NCI-H524 treated with DMSO at 0.1 percent for 48 hours (cell line): ENCODE measurements around the gene ZNF823.
"Not testable (repeated sequence)": the region's sequence is repeated elsewhere in the genome, so short reads cannot be mapped to it uniquely, and the experiment has no call there.

ENCODE experiments used
- DNase-seq: peaks from one replicate; lab custom pipeline; 2025; lab: John Stamatoyannopoulos, UW

The ZNF823 gene

DNA sequence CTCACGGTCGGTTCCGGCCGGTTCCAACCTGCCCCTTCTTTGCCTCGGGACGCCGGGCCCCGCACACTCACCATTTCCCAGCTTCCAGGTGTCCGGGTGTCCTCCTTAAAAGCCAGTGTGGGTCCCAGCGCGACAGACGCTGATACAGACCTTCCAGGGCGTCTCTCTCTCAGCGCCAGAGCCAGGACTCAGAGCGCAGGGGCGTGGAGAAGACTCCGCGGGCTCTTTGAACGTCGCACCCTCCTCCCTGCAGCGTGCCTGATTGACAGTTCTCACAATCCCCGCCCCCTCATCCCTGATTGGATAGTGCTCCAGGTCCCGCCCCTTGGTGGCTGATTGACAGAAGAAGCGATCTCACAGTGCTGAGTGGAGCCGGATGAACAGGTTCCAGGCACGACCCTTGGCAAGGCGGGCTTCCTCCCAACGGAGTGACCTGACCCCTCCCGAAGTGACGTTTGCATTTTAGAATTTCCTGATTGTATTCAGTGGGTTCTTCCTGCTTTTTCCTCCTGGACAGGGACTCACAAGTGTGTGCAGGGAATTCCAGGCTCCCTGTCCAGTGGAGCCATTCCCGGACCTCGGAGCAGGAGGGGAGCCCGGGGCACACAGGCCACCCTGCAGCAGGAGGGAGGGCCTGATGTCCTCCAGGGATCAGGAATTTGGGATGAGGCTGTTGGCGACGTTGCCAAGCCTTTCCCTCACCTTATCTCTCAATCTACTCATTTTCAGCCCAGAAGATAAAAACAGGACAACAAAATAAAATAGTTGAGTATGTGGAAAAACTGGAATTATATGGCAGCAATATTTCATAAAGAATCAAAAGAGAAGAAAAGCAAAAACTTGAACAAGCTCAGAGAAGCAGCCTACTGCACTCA is at the start of gene ZNF823:
Gene ZNF823, minus strand, starts transcription at position 201 of the 875 bp plus-strand sequence. Its CDS starts 127 bp downstream, at position 74.
- DNase-seq = peak; percentile 96

DNA sequence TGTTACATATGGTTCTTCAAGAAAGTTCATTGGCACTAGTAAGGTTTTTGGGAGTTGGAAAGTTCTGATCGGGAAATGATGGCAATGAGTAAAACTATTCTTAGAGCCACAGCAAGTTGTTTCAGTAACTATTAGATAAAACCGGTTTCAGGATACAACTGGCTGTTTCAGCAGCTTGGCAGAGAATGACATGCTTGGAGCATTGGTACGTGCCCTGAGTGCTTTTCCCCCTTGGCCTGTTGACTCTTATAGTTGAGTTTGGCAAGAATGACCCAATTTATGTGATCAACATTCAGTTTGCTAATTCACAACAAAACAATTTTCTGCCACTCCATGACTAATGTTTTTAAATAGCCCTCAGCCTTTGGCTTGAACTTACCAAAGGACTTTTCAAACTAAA is 48.8 kb upstream of the ZNF823 start:
- DNase-seq = no peak

DNA sequence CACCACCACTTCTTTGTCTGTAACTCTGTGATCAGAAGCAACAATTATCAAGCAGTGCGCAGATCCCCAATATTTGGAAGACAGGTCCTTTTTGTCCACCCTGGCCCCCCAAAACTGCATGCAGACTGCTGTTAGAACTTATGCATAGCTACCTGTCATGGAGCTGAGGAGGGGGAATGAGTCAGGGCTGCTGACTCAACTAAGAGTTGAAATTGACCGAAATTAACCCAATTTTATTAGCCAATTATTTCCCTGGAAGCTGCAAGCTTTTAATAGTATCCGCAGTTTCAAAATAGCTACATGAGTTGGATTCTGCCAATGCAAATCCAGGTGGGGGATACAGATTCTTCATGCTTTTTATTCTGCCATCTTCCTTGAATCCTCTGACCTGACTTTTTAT is 45.6 kb upstream of the ZNF823 start:
- no peak for DNase-seq

DNA sequence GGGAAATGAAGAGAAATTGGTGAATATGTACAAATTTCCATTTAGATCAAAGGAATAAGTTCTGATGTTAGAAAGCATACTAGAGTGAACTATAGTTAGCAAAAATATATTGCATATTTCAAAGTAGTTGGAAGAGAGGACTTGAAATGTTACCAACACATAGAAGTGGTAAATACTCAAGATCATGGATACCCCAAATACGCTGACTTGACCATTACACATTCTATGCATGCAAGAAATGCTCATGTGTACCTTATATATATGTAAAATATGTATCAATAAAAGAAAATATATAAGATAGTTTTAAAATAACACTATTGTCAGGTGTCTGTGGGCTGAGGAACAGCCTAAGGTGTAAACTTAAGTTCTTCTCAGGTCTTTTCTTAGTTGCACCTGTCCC is 45.0 kb upstream of the ZNF823 start:
- no peak for DNase-seq

DNA sequence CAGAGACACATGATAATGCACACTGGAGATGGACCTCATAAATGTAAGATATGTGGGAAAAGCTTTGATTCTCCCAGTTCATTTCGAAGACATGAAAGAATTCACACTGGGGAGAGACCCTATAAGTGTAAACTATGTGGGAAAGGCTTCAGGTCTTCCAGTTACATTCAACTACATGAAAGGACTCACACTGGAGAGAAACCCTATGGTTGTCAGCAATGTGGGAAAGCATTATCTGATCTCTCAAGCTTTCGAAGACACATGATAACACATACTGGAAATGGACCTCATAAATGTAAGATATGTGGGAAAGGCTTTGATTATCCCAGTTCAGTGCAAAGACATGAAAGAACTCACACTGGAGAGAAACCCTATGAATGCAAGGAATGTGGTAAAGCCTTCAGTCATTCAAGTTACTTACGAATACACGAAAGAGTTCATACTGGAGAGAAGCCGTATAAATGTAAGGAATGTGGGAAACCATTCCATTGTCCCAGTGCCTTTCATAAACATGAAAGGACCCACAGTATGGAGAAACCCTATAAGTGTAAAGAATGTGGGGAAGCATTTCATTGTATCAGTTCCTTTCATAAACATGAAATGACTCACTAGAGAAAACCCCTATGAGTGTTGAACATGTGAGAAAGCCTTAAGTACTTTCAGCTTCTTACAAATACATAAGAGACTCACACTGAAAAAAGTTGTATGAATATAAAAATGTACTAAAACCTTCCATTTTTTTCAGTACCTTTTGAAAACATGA is 42.7 kb upstream of the ZNF823 start:
- DNase-seq = no peak

DNA sequence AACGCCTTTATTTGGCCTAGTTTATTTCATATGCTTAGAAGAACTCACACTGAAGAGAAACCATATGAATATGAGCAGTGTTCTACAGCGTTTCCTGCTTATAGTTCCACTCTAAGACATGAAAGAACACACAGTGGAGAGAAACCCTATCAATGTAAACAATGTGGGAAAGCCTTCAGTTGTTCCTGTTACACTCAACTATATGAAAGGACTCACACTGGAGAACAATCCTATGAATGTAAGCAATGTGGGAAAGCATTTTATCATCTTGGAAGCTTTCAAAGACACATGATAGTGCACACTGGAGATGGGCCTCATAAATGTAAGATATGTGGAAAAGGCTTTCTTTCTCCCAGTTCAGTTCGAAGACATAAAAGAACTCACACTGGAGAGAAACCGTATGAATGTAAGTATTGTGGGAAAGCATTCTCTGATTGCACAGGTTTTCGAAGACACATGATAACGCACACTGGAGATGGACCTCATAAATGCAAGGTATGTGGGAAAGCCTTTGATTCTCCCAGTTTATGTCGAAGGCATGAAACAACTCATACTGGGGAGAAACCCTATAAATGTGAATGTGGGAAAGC is 41.8 kb upstream of the ZNF823 start:
- DNase-seq = no peak

DNA sequence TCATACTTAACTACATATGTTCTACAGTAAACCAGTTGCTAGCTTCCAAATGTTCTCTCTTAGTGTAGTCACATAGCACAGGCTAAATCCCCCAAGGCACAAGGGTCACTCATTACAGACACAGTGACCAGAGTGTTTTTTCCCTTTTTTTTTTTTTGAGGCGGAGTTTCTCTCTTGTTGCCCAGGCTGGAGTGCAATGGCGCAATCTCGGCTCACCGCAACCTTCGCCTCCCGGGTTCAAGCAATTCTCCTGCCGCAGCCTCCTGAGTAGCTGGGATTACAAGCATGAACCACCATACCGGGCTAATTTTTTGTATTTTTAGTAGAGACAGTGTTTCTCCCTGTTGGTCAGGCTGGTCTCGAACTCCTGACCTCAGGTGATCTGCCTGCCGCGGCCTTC is 37.9 kb upstream of the ZNF823 start:
- DNase-seq = not testable (repeated sequence)

DNA sequence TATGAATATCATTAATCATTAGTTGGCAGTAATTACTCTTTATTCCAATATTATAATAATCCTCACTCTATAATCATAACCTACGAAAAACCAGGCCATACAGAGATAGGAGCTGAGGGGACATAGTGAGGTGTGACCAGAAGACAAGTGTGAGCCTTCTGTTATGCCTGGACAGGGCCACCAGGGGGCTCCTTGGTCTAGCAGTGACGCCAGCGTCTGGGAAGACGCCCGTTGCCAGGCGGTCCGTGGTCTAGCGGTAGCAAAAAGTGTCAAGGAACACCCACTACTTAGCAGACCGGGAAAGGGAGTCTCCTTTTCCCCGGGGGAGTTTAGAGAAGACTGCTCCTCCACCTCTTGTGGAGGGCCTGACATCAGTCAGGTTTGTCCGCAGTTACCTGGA is 32.8 kb upstream of the ZNF823 start:
- DNase-seq = not testable (repeated sequence)

DNA sequence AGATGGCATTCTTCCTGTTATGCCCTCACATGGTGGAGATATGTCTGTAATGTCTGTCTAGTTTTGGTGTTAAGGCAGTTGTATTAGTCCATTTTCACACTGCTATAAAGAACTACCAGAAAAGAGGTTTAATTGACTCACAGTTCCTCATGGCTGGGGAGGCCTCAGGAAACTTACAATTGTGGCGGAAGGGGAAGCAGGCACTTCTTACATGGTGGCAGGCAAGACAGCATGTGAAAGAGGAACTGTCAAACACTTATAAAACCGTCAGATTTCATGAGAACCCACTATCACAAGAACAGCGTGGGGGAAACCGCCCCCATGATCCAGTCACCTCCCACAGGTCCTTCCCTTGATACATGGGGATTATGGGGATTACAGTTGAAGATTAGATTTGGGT is 31.2 kb upstream of the ZNF823 start:
- no peak for DNase-seq

DNA sequence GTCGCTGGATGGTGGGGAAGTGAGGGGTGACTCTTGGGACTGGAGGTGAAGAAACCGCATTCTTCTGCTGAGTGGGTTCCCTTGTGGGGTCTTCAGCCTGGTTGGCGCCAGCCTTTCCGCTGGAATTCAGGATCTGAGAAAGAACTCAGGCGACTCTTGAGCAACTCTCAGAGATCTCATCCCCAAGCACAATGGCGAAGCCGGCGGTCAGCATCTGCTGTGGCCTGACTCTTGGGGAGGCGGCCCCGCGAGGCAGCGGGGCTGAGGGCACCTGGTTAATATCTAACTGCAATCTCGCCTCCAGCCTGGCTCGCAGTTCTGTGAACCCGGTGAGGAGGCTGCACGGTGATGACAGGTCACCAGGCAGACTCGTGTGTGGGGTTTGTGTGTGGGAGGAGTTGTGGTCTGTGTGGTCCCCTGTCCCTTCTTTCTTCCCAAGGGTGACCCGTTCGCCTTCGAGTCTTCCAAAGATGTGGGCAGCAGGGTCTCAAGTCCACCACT is 28.9 kb upstream of the ZNF823 start:
- no peak for DNase-seq

DNA sequence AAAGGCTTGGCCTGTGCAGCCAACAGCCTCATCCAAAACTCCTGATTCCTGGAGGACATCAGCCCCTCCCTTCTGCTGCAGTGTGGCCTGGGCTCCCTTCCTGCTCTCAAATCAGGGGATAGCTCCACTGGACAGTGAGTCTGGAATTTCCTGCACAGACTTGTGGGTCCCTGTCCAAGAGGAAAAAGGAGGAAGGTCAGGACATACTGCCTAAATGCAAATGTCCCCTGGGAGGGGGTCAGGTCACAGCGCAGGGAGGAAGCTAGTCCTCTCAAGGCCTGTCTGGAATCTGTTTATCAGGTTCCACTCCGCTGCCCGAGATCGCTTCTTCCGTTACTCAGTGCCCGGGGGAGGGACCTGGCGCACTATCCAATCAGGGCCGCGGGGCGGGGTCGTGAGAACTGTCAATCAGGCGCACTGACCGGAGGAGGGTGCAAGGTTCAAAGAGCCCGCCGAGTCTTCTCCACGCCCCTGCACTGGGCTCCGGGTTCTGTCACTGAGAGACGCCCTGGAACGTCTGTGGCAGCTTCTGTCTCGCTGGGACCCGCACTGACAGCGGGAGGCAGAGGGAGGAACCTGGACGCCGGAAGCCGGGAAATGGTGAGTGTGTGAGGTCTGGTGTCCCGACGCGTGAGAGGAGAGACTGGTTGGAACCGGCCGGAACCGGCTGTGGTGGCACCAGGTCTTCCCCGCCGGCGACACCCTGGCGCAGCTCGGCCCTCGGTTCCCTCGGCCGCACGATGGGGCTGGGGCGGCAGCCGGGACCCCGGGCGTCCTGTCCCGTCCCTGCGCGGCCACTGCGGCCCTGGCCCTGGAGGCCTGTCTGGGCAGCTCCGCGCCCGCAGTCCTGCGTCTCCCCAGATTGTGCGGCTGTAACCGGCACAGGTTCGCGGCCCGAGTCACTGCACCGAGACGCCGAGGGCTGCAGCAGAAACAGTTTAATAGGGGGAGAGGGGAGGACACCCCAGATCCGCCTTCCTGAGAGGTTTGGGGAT is 28.1 kb upstream of the ZNF823 start, which contains the start of gene ZNF441:
Gene ZNF441, plus strand, starts transcription at position 404 of the 995 bp plus-strand sequence. Its CDS starts 194 bp downstream, at position 598.
- peak; percentile 72 for DNase-seq

DNA sequence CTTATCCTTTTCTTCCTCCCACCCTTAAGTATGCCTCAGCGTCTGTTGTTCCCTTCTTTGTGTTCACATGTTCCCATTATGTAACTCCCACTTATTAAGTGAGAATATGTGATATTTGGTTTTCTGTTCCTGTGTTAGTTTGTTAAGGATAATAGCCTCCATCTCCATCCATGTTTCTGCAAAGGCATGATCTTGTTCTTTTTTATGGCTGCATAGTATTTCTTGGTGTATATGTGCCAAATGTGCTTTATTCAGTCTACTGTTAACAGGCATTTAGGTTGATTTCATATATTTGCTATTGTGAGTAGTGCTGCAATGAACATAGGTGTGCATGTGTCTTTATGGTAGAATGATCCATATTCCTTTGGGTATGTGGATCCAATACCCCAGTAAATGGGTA is 24.9 kb upstream of the ZNF823 start:
- DNase-seq = no peak

DNA sequence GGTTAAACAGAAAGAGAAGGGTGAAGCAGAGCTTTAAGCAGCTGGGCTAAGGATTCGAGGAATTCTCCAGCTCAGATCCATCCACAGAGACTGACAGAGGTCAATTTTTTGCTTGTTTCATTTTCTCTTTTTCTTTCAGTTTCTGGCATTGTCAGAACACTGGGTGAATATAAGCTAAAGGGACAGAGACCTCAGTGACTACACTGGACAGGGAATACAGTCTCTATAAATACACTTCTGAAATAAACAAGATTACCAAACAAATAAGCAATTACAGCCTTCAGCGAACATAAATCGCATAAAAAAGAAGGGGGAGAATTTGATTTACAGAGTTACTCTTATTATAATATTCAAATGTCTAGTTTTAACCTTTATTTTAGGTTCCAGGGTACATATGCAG is 24.4 kb upstream of the ZNF823 start:
- DNase-seq = no peak

DNA sequence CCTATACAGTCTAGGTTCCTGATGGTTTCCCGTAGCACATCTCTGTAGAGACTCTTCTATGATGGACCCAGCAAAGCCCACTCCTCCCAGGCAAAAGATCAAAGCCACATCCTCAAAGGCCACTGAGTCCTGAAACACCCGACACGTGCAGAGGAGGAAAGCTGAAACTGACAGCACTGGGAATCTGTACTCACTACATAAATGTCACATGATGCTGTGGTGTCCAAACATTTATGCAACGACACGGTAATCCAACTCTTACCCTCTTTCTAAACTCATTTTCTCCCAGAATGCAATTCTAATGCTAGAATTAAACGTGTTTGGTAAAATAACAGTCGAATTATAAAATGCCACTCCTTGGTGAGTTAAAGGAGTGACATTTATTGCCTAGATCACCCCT is 21.1 kb upstream of the ZNF823 start:
- DNase-seq = no peak

DNA sequence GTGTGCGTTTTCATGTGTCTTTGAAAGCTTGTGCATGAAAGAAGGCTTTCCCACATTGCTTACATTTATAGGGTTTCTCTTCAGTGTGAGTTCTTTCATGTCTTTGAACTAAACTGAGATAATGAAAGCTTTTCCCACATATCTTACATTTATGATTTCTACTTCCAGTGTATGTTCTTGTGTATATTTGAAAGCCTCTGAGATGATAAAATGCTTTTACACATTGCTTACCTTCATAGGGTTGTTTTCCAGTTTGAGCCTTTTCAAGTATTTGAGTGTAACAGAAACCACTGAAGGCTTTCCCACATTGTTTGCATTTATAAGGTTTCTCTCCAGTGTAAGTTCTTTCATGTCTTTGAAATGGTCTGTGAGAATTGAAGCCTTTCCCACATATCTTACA is 18.2 kb upstream of the ZNF823 start:
- DNase-seq = no peak

DNA sequence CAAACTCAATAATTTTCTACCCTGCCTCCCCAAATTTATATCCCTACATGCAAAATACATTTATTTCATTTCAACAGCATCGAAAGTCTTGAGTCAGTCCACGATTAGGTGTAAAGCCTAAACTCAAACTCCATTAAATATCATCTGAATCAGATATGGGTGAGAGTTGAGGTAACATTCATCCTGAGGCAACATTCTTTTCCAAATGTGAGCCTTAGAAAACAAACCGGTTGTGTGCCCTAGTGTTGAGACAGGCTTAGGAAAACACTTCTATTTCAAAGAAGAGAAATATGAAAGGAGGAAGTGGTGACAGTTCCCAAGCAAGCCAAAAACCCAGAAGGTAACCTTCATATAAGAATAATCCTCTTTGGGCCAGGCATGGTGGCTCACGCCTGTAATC is 15.9 kb upstream of the ZNF823 start:
- DNase-seq = no peak

DNA sequence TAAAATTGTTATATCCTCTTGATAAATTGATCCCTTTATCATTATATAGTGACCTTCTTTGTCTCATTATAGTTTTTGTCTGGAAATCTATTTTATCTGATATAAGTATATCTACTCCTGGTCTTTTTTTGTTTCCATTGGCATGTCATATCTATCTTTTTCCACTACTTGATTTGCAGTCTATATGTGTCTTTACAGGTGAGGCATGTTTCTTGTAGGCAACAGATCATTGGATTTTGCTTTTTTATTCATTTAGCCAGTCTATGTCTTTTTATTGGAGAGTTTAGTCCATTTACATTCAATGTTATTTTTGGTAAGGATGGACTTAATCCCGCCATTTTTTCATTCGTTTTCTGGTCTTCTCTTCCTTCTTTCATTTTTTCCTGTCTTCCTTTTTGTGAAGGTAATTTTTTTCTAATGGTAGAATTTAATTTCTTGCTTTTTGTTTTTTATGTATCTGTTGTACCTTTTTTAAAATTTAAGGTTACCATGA is 13.5 kb upstream of the ZNF823 start:
- DNase-seq = no peak

DNA sequence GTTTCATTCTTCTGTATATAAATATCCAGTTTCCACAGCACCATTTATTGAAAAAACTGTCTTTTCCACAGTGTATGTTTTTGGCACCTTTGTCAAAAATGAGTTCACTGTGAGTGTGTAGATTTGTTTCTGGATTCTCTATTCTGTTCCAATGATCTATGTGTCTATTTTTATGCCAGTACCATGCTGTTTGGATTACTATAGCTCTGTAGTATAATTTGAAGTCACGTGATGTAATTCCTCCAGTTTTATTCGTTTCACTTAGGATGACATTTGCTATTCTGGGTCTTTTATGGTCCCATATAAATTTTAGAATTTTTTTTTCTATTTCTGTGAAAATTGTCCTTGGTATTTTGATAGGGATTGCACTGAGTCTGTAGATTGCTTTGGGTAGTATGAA is 11.0 kb upstream of the ZNF823 start:
- DNase-seq = no peak

DNA sequence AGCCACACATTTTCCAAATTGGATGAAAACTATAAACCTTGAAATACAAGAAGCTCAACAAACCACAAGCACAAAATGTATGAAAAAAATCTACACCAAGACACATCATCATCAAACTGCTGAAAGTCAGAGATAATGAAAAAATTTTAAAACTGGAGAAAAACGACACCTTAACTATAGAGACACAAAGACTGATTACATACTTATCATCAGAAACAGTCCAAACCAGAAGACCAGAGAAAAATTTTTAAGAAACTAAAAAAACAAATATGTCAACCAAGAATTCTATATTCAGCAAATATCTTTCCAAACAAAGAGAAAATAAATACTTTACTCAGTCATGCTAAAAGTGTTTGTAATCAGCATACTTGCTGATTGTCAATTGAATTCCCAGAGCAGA is 8.5 kb upstream of the ZNF823 start:
- DNase-seq = no peak

DNA sequence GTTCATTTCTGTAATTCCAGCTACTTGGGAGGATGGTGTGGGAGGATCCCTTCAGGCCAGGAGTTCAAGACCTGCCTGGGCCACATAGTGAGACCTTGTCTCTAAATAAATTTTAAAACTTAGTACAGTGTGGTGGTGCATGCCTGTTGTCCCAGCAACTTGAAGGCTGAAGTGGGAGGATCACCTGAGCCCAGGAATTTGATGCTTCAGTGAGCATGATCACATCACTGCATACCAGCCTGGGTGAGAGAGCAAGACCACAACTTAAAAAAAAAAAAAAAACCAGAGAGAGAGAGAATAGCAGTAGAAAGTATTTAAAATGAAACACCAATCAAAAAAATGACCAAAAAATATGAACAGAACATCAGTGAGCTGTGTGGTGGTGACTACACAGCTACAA is 7.1 kb upstream of the ZNF823 start:
- DNase-seq = no peak
